H1 (cell line): ENCODE results near the gene CDCA7. TPM values are rescaled to one million over a fixed set of nuclear protein-coding genes. Genes with fewer than 3 reads are reported as not detected.

Experiments
- CTCF ChIA-PET: fragments of 300-600 bp; sonication (Branson Sonifier 250); formaldehyde crosslinking; loops from one replicate; lab custom pipeline; 2021; ENCODE audit not compliant: partially characterized antibody; lab: Charles Lee
- POLR2A ChIA-PET: fragments of 300-600 bp; sonication (Branson Sonifier 250); formaldehyde crosslinking; loops from one replicate; lab custom pipeline; 2021; ENCODE audit warnings: inconsistent platforms; ENCODE audit not compliant: partially characterized antibody; lab: Charles Lee
- DNase-seq, 2 experiments: peaks; one replicate each; pipeline versions ENCODE4 v3.0.0 to v3.0.0-alpha.2; 2010 to 2022; ENCODE audit warnings: low spot score in 2 of 2, low read depth in 1 of 2, mixed read lengths in 1 of 2
- FAIRE-seq: peaks from 2 replicates; lab custom pipeline; 2011; peaks lifted over from hg19 to GRCh38; lab: Jason Lieb, UNC
- H2AFZ ChIP-seq: 2 replicates; pipeline ENCODE4 v1.8.1; 2012; ENCODE audit warnings: low read length, inconsistent platforms
- H2AK5ac ChIP-seq: 2 replicates; pipeline ENCODE4 v1.6.1; 2013; ENCODE audit warnings: low read depth, low read length
- H2BK120ac ChIP-seq: replicated peaks from 2 replicates; pipeline ENCODE3; 2013; ENCODE audit warnings: low read depth, low read length, inconsistent platforms
- H2BK12ac ChIP-seq: 2 replicates; pipeline ENCODE4 v1.6.1; 2013; ENCODE audit warnings: low read depth, low read length
- H2BK15ac ChIP-seq: 2 replicates; pipeline ENCODE4 v1.6.1; 2013; ENCODE audit warnings: low read length
- H2BK20ac ChIP-seq: 2 replicates; pipeline ENCODE4 v1.6.1; 2013; ENCODE audit warnings: low read length
- H2BK5ac ChIP-seq: 2 replicates; pipeline ENCODE4 v1.6.1; 2013; ENCODE audit warnings: low read depth, low read length
- H3K14ac ChIP-seq: 2 replicates; pipeline ENCODE4 v1.6.1; 2013; ENCODE audit warnings: inconsistent platforms; ENCODE audit not compliant: insufficient read length
- H3K18ac ChIP-seq: 2 replicates; pipeline ENCODE4 v1.6.1; 2013; ENCODE audit warnings: low read length; ENCODE audit errors: extremely low read depth
- H3K23ac ChIP-seq: 2 replicates; pipeline ENCODE4 v1.6.1; 2013; ENCODE audit warnings: inconsistent platforms; ENCODE audit not compliant: insufficient read length
- H3K23me2 ChIP-seq: 2 replicates; pipeline ENCODE4 v1.6.1; 2013; ENCODE audit warnings: low read depth, low read length
- H3K27ac ChIP-seq: 2 replicates; pipeline ENCODE4 v1.6.1; 2011; ENCODE audit warnings: low read depth, low read length, inconsistent platforms
- H3K27me3 ChIP-seq, 4 experiments: replicated peaks in 1 of 4; 1 replicate in 1 of 4; 2 replicates in 3 of 4; pipeline versions ENCODE4 v1.6.1 to v1.8.1; 2011 to 2013; ENCODE audit warnings: low read length in 3 of 4, mild to moderate bottlenecking in 3 of 4, inconsistent platforms in 2 of 4, mixed read lengths in 2 of 4, moderate library complexity in 1 of 4; ENCODE audit not compliant: control insufficient read depth in 3 of 4, insufficient read depth in 3 of 4; ENCODE audit errors: extremely low read depth in 1 of 4
- H3K36me3 ChIP-seq, 4 experiments: 2 replicates each; pipeline versions ENCODE4 v1.6.1 to v1.8.1; 2011 to 2013; ENCODE audit warnings: mild to moderate bottlenecking in 4 of 4, low read length in 3 of 4, moderate library complexity in 2 of 4, control low read depth in 1 of 4, inconsistent platforms in 1 of 4; ENCODE audit not compliant: insufficient read depth in 4 of 4, control insufficient read depth in 2 of 4
- H3K4ac ChIP-seq: replicated peaks from 2 replicates; pipeline ENCODE3; 2013; ENCODE audit warnings: low read length, low read depth, mixed read lengths, inconsistent platforms; ENCODE audit not compliant: insufficient read length
- H3K4me1 ChIP-seq, 4 experiments: replicated peaks in 1 of 4; 1 replicate in 1 of 4; 2 replicates in 3 of 4; pipeline versions ENCODE4 v1.6.1 to v1.8.1; 2011 to 2013; ENCODE audit warnings: low read length in 3 of 4, inconsistent platforms in 2 of 4, mixed read lengths in 1 of 4; ENCODE audit not compliant: insufficient read depth in 4 of 4, control insufficient read depth in 3 of 4
- H3K4me2 ChIP-seq, 2 experiments: 2 replicates each; pipeline versions ENCODE4 v1.6.1 to v1.8.1; 2011 to 2013; ENCODE audit warnings: low read depth in 2 of 2, low read length in 2 of 2, control low read depth in 1 of 2, inconsistent platforms in 1 of 2, mild to moderate bottlenecking in 1 of 2; ENCODE audit not compliant: insufficient read depth in 1 of 2
- H3K4me3 ChIP-seq, 4 experiments: fragments of 200-600, 300-600 bp in 1 of 4; sonication (generic), shearing (Covaris generic), sonication (Bioruptor Twin) in 1 of 4; 2 replicates each; pipeline versions ENCODE4 v1.5.1 to v1.8.1; 2011 to 2016; ENCODE audit warnings: low read length in 4 of 4, low read depth in 3 of 4, control low read depth in 2 of 4, inconsistent platforms in 2 of 4, mild to moderate bottlenecking in 2 of 4, mixed read lengths in 1 of 4, moderate library complexity in 1 of 4; ENCODE audit not compliant: insufficient read depth in 2 of 4; ENCODE audit errors: extremely low read depth in 1 of 4
- H3K56ac ChIP-seq: replicated peaks from 2 replicates; pipeline ENCODE3; 2013; ENCODE audit warnings: low read depth, mild to moderate bottlenecking, mixed read lengths, low read length, inconsistent platforms; ENCODE audit not compliant: insufficient read length
- H3K79me1 ChIP-seq: 2 replicates; pipeline ENCODE4 v1.6.1; 2013; ENCODE audit warnings: low read depth, low read length, control low read depth
- H3K79me2 ChIP-seq, 2 experiments: 2 replicates each; pipeline versions ENCODE4 v1.6.1 to v1.8.1; 2012 to 2013; ENCODE audit warnings: low read length in 2 of 2, mild to moderate bottlenecking in 2 of 2, inconsistent platforms in 1 of 2; ENCODE audit not compliant: insufficient read depth in 2 of 2, control insufficient read depth in 1 of 2
- H3K9ac ChIP-seq, 4 experiments: replicated peaks in 1 of 4; 1 replicate in 1 of 4; 2 replicates in 3 of 4; pipeline versions ENCODE4 v1.6.1 to v1.8.1; 2011 to 2013; ENCODE audit warnings: low read depth in 3 of 4, low read length in 3 of 4, control low read depth in 2 of 4, mild to moderate bottlenecking in 2 of 4, moderate library complexity in 2 of 4, inconsistent platforms in 1 of 4; ENCODE audit errors: extremely low read depth in 1 of 4
- H3K9me3 ChIP-seq, 2 experiments: 2 replicates each; pipeline versions ENCODE4 v1.6.1 to v1.8.1; 2012 to 2013; ENCODE audit warnings: mild to moderate bottlenecking in 2 of 2, moderate library complexity in 2 of 2, control low read depth in 1 of 2, inconsistent platforms in 1 of 2, low read depth in 1 of 2, low read length in 1 of 2, mixed read lengths in 1 of 2; ENCODE audit not compliant: insufficient read depth in 2 of 2
- H4K20me1 ChIP-seq, 2 experiments: replicated peaks in 1 of 2; 2 replicates each; pipeline versions ENCODE3 to v1.8.1; 2011 to 2013; ENCODE audit warnings: inconsistent platforms in 2 of 2, low read length in 2 of 2, mild to moderate bottlenecking in 1 of 2; ENCODE audit not compliant: insufficient read depth in 2 of 2, control insufficient read depth in 1 of 2
- H4K5ac ChIP-seq: 2 replicates; pipeline ENCODE4 v1.6.1; 2013; ENCODE audit warnings: low read length, low read depth, mixed read lengths, inconsistent platforms; ENCODE audit not compliant: insufficient read length
- H4K8ac ChIP-seq: 2 replicates; pipeline ENCODE4 v1.8.0; 2013; ENCODE audit warnings: mild to moderate bottlenecking, moderate library complexity, low read length, inconsistent platforms; ENCODE audit not compliant: insufficient read depth; ENCODE audit errors: extremely low read depth
- H4K91ac ChIP-seq: replicated peaks from 2 replicates; pipeline ENCODE3; 2013; ENCODE audit warnings: low read length, mixed read lengths, inconsistent platforms; ENCODE audit not compliant: insufficient read length
- BACH1 ChIP-seq: IDR thresholded peaks from 2 replicates; pipeline ENCODE4 v1.6.1; 2012; ENCODE audit warnings: low read length, improper control_type of control experiment
- BRCA1 ChIP-seq: IDR thresholded peaks from 2 replicates; pipeline ENCODE4 v1.6.1; 2012; ENCODE audit warnings: low read depth, low read length, improper control_type of control experiment
- HDAC6 ChIP-seq: IDR thresholded peaks from one replicate; pipeline ENCODE4 v1.7.1; 2012; ENCODE audit warnings: low read depth, mild to moderate bottlenecking, inconsistent platforms, low read length, moderate library complexity
- WGBS, 2 experiments: shearing (Covaris generic) in 1 of 2; methylation state at CpG; one replicate each; pipeline versions ENCODE4 v1.1.6 to v1.1.7; 2013 to 2015; ENCODE audit warnings: low lambda C conversion rate in 2 of 2, mixed read lengths in 2 of 2, inconsistent platforms in 1 of 2, low coverage in 1 of 2, missing lambda C conversion rate in 1 of 2; ENCODE audit not compliant: insufficient replicate concordance in 2 of 2, insufficient coverage in 1 of 2, insufficient read length in 1 of 2; ENCODE audit errors: extremely low coverage in 1 of 2, missing lambda C conversion rate in 1 of 2; 5-methylcytosine and 5-hydroxymethylcytosine counted together
- polyA plus RNA-seq, 7 experiments: library from polyadenylated mRNA; depleted of rRNA in 3 of 7; stranded (reverse) in 5 of 7; unstranded in 2 of 7; fragments of >200 nt in 5 of 7; fragments of 200-250 nt in 2 of 7; gene quantifications; 1 replicate in 5 of 7; 2 replicates in 1 of 7; 4 replicates in 1 of 7; pipeline versions ENCODE4 v1.2.1 to v1.2.3, GENCODE V29; 2011 to 2013; ENCODE audit warnings: missing spikeins in 2 of 7, mixed read lengths in 2 of 7
- total RNA-seq: library from RNA; stranded (reverse); fragmentation: NEBNext Ultra II Directional; extraction: Animal tissue kit (Norgen Biotek cat#: 25700); gene quantifications from 2 replicates; pipeline ENCODE4 v1.2.1, GENCODE V29; 2021

The CDCA7 gene
- total and polyA plus RNA-seq, 2 of the 8 experiments (the other 6 are each of a cell fraction or from before 2014, with no cell fraction given) = 64.4 to 80.4 TPM

DNA sequence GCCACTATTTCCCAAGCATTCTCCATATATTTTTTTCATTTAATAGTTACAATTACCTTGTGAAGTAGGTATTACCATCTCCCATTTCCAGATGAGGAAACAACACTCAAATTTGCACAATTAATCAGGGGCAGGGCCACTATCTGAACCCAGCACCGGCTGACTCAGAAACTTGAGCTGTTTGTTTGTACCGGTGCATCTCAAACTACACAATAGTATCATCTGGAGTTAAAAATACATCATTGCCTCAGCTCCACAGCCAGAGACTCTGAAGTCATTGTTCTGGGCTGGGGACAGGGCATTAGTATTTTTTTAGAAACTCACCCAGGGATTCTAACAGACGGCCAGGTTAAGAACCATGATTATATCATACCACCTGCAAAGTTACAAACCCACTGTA, 55.9 kb downstream of the CDCA7 start:
- CTCF ChIA-PET = interaction anchor here (1.0 to 1.9 kb wide), 4 partner anchors 10 to 158 kb away, joined by 3 to 6 read pairs (median 4); no protein-coding TSS in a partner anchor

More for the DNA sequence above, 55.9 kb downstream of the CDCA7 start:
- Histone ChIP-seq H2BK5ac (no peak overlapping the region), H2AK5ac (no peak overlapping the region), H3K9ac (no peak overlapping the region), H2BK15ac (no peak overlapping the region), H3K23me2 (no peaks in the 10 kb centered on the region), H4K5ac (no peak overlapping the region), H3K4ac (no peak overlapping the region), H3K23ac (no peak overlapping the region), H3K18ac (no peak overlapping the region), H3K4me3 (no peak overlapping the region), H3K14ac (no peak overlapping the region), H4K91ac (no peak overlapping the region), H2BK12ac (no peak overlapping the region), H4K8ac (no peak overlapping the region), H3K4me1 (no peaks in the 10 kb centered on the region), H2AFZ (no peak overlapping the region), H3K4me2 (no peak overlapping the region), H4K20me1 (no peaks in the 10 kb centered on the region), H2BK120ac (no peak overlapping the region), H3K36me3 (no peaks in the 10 kb centered on the region), H3K27me3 (no peaks in the 10 kb centered on the region; a peak in 1 of 7 replicates), H3K9me3 (no peaks in the 10 kb centered on the region), H3K27ac (no peak overlapping the region), H3K79me1 (no peaks in the 10 kb centered on the region), H3K79me2 (no peaks in the 10 kb centered on the region), H3K56ac (no peak overlapping the region), H2BK20ac (no peak overlapping the region)
- FAIRE-seq (no peak), DNase-seq (no peak)
- WGBS, 2 experiments = 94% methylated on average over 3 of the region's 3 CpGs; no CpG with 5 or more reads in 1 of the 2 experiments
- TF ChIP-seq HDAC6 (no peak), BRCA1 (no peak), BACH1 (no peak)
- POLR2A ChIA-PET = no interaction called here
